Activated T-cell treated with anti-CD3 and anti-CD28 coated beads, Interleukin-2, amount 50 U/mL, for 24 hours (primary cell): ENCODE measurements around the gene GPC1.

Experiments used
- DNase-seq: peaks from one replicate; pipeline ENCODE4 v3.0.0-alpha.2; 2020
- H3K27ac Mint-ChIP-seq: 2 replicates; pipeline ENCODE4 v1.8.0; 2020; ENCODE audit warnings: mild to moderate bottlenecking, mixed read lengths
- H3K27me3 Mint-ChIP-seq: 2 replicates; pipeline ENCODE4 v1.8.0; 2020; ENCODE audit warnings: mixed read lengths
- H3K36me3 Mint-ChIP-seq: 2 replicates; pipeline ENCODE4 v1.8.0; 2020; ENCODE audit warnings: low read depth, mixed read lengths
- H3K4me1 Mint-ChIP-seq: 2 replicates; pipeline ENCODE4 v1.8.0; 2020; ENCODE audit warnings: low read depth, mixed read lengths
- H3K4me3 Mint-ChIP-seq: 2 replicates; pipeline ENCODE4 v1.8.0; 2020; ENCODE audit warnings: mild to moderate bottlenecking, moderate library complexity, mixed read lengths
- H3K9me3 Mint-ChIP-seq: 2 replicates; pipeline ENCODE4 v1.8.0; 2020; ENCODE audit warnings: mixed read lengths

Gene GPC1

GRCh38 chr2:240393831-240394410 is 41.5 kb upstream of the GPC1 start:
- no peak for DNase-seq
- Mint-ChIP-seq H3K4me1 (peaks cover 10% of the 10 kb centered on the region), H3K27ac (no peak overlapping the region), H3K9me3 (no peaks in the 10 kb centered on the region), H3K4me3 (no peak overlapping the region), H3K36me3 (no peaks in the 10 kb centered on the region), H3K27me3 (no peaks in the 10 kb centered on the region)

- no peak overlapping the region for H3K27ac Mint-ChIP-seq
- H3K4me1 Mint-ChIP-seq: peaks cover 10% of the 10 kb centered on the region
- DNase-seq: no peak
- no peaks in the 10 kb centered on the region for H3K27me3 Mint-ChIP-seq
- no peak overlapping the region for H3K4me3 Mint-ChIP-seq
- no peaks in the 10 kb centered on the region for H3K9me3 Mint-ChIP-seq
- no peaks in the 10 kb centered on the region for H3K36me3 Mint-ChIP-seq
These were observed 40.9 kb upstream of the GPC1 start for GRCh38 chr2:240394549-240394948.

GRCh38 chr2:240395448-240395847 is 40.0 kb upstream of the GPC1 start:
- no peak overlapping the region for H3K4me3 Mint-ChIP-seq
- H3K4me1 Mint-ChIP-seq: peaks cover 6% of the 10 kb centered on the region
- no peak overlapping the region for H3K27ac Mint-ChIP-seq
- H3K27me3 Mint-ChIP-seq: peaks cover 2% of the 10 kb centered on the region
- no peaks in the 10 kb centered on the region for H3K36me3 Mint-ChIP-seq
- no peaks in the 10 kb centered on the region for H3K9me3 Mint-ChIP-seq
- DNase-seq: no peak

GRCh38 chr2:240395896-240396622 is 39.4 kb upstream of the GPC1 start:
- H3K4me3 Mint-ChIP-seq: no peak overlapping the region
- no peaks in the 10 kb centered on the region for H3K36me3 Mint-ChIP-seq
- no peak overlapping the region for H3K27ac Mint-ChIP-seq
- no peaks in the 10 kb centered on the region for H3K9me3 Mint-ChIP-seq
- peaks cover 6% of the 10 kb centered on the region for H3K4me1 Mint-ChIP-seq
- peaks cover 2% of the 10 kb centered on the region for H3K27me3 Mint-ChIP-seq
- DNase-seq: no peak

GRCh38 chr2:240396623-240397541 is 38.6 kb upstream of the GPC1 start:
- H3K36me3 Mint-ChIP-seq: no peaks in the 10 kb centered on the region
- H3K9me3 Mint-ChIP-seq: no peaks in the 10 kb centered on the region
- H3K4me1 Mint-ChIP-seq: peaks cover 6% of the 10 kb centered on the region
- H3K4me3 Mint-ChIP-seq: no peak overlapping the region
- peaks cover 2% of the 10 kb centered on the region for H3K27me3 Mint-ChIP-seq
- no peak for DNase-seq
- H3K27ac Mint-ChIP-seq: no peak overlapping the region

GRCh38 chr2:240397542-240397916 is 37.9 kb upstream of the GPC1 start:
- H3K9me3 Mint-ChIP-seq: no peaks in the 10 kb centered on the region
- DNase-seq: peak; percentile 16
- no peaks in the 10 kb centered on the region for H3K36me3 Mint-ChIP-seq
- H3K4me1 Mint-ChIP-seq: peaks cover 6% of the 10 kb centered on the region
- H3K27ac Mint-ChIP-seq: no peak overlapping the region
- no peak overlapping the region for H3K4me3 Mint-ChIP-seq
- H3K27me3 Mint-ChIP-seq: peaks cover 2% of the 10 kb centered on the region

GRCh38 chr2:240397924-240398645 is 37.4 kb upstream of the GPC1 start:
- DNase-seq: no peak
- Mint-ChIP-seq H3K4me1 (peaks cover 9% of the 10 kb centered on the region), H3K27me3 (peaks cover 2% of the 10 kb centered on the region), H3K9me3 (no peaks in the 10 kb centered on the region), H3K36me3 (no peaks in the 10 kb centered on the region), H3K27ac (no peak overlapping the region), H3K4me3 (no peak overlapping the region)

GRCh38 chr2:240398661-240399267 is 36.7 kb upstream of the GPC1 start:
- DNase-seq: peak; percentile 15
- peaks cover 2% of the 10 kb centered on the region for H3K27me3 Mint-ChIP-seq
- H3K4me3 Mint-ChIP-seq: no peak overlapping the region
- H3K4me1 Mint-ChIP-seq: peaks cover 16% of the 10 kb centered on the region
- H3K27ac Mint-ChIP-seq: no peak overlapping the region
- no peaks in the 10 kb centered on the region for H3K36me3 Mint-ChIP-seq
- no peaks in the 10 kb centered on the region for H3K9me3 Mint-ChIP-seq

GRCh38 chr2:240399419-240400324 is 35.8 kb upstream of the GPC1 start:
- Mint-ChIP-seq H3K4me1 (peaks cover 18% of the 10 kb centered on the region), H3K4me3 (no peak overlapping the region), H3K36me3 (no peaks in the 10 kb centered on the region), H3K27ac (no peak overlapping the region), H3K9me3 (no peaks in the 10 kb centered on the region), H3K27me3 (peaks cover 2% of the 10 kb centered on the region)
- peak; percentile 28 for DNase-seq

- peaks cover 18% of the 10 kb centered on the region for H3K4me1 Mint-ChIP-seq
- H3K4me3 Mint-ChIP-seq: no peak overlapping the region
- H3K27ac Mint-ChIP-seq: no peak overlapping the region
- peaks cover 2% of the 10 kb centered on the region for H3K27me3 Mint-ChIP-seq
- no peaks in the 10 kb centered on the region for H3K9me3 Mint-ChIP-seq
- no peaks in the 10 kb centered on the region for H3K36me3 Mint-ChIP-seq
- peak; percentile 22 for DNase-seq
These were observed 34.9 kb upstream of the GPC1 start for GRCh38 chr2:240400371-240401161.

- Mint-ChIP-seq H3K4me3 (no peak overlapping the region), H3K36me3 (no peaks in the 10 kb centered on the region), H3K4me1 (peaks cover 18% of the 10 kb centered on the region), H3K27me3 (peaks cover 2% of the 10 kb centered on the region), H3K9me3 (no peaks in the 10 kb centered on the region), H3K27ac (no peak overlapping the region)
- peak; percentile 26 for DNase-seq
These were observed 34.2 kb upstream of the GPC1 start for GRCh38 chr2:240401308-240401707.

- Mint-ChIP-seq H3K4me3 (no peak overlapping the region), H3K4me1 (peaks cover 18% of the 10 kb centered on the region), H3K36me3 (no peaks in the 10 kb centered on the region), H3K9me3 (no peaks in the 10 kb centered on the region), H3K27me3 (peaks cover 2% of the 10 kb centered on the region), H3K27ac (peak overlapping the region; percentile 84)
- peak; percentile 17 for DNase-seq
These were observed 33.5 kb upstream of the GPC1 start for GRCh38 chr2:240401781-240402551.
